VCaP (cell line): ENCODE measurements around the gene PGC.
A peak's percentile ranks its signal among the peaks of the same experiment; 100 is the strongest.

Source experiments
- H3K27ac ChIP-seq: fragments of 450-650 bp; 2 replicates; pipeline ENCODE4 v1.5.1; 2017
- TF ChIP-seq, protein P1 (sequence below): fragments of 450-650 bp; conservative IDR thresholded peaks from 2 replicates; pipeline ENCODE4 v1.5.1; 2017; ENCODE audit warnings: mild to moderate bottlenecking, moderate library complexity

The PGC gene

DNA sequence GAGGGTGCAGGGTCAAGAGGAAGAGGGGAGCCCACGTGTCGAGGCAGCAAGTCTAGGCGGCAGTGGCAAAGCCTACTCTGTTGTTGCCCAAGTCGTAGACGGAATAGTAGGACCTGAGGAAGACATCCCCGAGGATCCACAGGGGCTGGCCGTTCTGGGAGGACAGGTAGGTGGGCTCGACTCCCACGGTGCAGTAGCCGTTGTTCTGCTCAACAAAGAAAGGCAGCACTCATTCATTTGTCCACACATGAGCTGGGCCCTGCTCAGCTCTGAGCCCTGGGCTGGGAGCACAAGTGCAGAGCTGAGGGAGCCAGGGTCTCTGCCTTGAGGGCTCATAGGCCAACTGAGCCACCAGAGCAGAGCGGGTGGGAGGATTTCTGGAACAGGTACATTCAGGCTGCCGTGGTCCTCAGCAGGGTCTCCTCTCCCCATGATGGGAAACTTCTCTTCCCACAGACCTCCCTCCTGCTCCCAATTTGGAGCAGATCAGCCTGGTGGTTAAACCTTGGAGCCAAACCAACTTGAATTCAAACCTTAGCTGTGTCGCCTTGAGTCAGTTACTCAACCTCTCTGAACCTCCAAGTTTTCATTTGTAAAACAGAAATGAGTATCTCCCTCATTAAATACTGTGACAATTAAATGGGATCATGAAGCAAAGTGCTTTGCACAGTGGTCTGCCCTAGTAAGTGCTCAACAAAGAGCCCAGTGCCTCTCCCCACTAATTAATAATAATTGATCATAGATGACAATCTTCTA is 10.2 kb downstream of the PGC start:
- H3K27ac ChIP-seq: no peak overlapping the region
- TF ChIP-seq, protein P1, sequence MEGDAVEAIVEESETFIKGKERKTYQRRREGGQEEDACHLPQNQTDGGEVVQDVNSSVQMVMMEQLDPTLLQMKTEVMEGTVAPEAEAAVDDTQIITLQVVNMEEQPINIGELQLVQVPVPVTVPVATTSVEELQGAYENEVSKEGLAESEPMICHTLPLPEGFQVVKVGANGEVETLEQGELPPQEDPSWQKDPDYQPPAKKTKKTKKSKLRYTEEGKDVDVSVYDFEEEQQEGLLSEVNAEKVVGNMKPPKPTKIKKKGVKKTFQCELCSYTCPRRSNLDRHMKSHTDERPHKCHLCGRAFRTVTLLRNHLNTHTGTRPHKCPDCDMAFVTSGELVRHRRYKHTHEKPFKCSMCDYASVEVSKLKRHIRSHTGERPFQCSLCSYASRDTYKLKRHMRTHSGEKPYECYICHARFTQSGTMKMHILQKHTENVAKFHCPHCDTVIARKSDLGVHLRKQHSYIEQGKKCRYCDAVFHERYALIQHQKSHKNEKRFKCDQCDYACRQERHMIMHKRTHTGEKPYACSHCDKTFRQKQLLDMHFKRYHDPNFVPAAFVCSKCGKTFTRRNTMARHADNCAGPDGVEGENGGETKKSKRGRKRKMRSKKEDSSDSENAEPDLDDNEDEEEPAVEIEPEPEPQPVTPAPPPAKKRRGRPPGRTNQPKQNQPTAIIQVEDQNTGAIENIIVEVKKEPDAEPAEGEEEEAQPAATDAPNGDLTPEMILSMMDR: no peak

DNA sequence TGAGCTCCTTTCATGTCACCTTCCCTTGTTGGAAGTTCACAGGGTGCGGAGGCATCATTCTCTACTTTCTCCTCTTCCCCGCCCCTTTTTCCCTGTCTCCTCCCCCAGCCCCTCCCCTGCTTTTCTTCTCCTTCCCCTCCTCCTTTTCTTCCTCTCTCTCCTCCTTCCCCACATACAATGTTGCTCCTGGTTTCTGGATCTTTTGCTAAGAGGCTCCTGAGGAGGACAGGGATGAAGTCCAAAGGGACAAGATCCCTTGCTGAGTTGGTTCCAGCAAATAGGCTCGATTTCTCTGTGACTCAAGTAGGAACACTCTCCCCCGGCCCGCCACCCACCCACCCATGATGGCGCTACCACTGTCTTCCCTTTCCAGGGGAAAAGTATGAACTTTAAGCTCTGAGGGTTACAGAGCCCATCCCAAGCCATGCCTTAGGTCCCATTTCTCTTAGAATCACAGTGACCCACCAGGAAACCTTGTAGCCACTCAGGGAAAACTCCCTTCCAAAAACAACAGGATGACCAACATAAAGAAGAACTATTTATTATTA is 10.9 kb downstream of the PGC start:
- H3K27ac ChIP-seq: no peak overlapping the region; the same call in 1 of the 2 replicates
- TF ChIP-seq, protein P1: no peak

DNA sequence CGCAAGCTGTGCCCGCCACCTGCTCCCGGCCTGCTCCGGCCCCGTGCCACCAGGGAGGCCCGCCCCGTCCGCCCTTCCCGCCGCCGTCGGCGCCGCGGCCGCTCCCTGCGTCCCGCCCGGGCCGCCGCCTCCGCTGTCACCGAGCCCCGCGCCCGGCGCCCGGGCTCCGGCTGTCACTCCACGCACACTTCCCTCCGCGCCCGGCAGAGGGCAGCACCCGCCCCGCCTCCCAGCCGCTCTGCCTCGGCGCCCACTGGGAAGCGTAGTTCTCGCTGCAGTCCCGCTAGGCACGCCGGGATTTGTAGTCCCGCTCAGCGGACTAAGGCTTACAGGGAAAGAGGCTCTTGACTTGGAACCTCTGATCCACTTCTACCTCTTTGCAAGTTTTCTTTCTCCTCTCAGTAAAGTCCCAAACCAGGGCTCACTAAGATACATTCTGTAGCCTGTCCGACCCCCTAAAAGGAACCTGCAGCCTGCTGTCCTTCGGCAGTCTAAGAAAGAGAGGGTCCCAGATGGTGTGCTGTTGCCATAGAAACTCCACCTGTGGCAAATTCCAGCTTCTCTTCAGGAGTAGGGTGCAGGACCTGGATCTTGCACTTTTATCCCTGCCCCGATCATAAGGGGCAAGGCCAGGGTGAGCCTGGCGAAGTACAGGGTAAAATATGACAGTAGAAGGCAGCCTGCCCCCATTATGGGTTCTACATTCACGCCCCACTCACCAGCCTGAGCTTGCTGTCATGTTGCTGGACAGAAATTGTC is 11.6 kb downstream of the PGC start, which contains the start of gene TFEB:
Gene TFEB (minus strand): TSS at position 182 of the 759 bp plus-strand sequence. CDS start 44,395 bp downstream, outside the sequence.
- TF ChIP-seq, protein P1: peak; percentile 98
- peak within 1 kb of the TSS; percentile 95 for H3K27ac ChIP-seq

DNA sequence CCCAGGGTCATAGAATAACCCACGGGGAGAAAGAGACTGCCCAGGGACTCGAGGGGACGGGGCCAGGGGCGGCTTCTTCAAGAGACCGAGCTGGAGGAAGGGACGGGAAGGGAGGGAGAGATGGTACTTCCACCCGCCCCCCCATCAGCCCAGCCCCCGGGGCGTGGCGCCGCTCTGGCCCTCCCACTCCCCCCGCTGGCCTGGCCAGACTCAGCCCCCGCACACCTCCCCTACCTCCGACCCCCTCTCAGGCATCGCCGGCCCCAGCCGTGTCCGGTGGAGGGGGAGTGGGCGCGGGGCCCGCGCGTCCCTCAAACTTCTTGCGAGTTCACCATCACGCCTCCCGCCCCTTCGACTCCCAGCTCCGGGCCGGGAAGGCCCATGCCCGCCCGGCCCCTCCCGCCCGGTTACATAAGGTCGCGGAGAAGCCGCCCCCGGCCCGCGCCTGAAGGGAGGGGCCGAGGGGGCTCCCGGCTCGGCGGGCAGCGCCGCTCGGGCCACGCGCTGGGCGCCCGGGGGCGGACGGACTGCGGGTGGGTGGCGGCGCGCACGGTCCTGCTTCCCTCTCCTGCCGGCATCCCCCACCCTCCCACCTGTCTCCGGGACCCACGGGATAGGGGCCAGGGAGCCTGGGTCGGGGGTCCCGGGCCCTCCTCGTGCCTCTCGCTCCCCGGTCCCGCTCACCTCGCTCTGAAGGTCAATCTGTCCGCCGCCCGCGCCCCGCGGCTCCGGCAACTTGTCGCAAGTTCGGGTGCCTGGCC is 12.4 kb downstream of the PGC start:
- peak overlapping the region; percentile 95 for H3K27ac ChIP-seq

DNA sequence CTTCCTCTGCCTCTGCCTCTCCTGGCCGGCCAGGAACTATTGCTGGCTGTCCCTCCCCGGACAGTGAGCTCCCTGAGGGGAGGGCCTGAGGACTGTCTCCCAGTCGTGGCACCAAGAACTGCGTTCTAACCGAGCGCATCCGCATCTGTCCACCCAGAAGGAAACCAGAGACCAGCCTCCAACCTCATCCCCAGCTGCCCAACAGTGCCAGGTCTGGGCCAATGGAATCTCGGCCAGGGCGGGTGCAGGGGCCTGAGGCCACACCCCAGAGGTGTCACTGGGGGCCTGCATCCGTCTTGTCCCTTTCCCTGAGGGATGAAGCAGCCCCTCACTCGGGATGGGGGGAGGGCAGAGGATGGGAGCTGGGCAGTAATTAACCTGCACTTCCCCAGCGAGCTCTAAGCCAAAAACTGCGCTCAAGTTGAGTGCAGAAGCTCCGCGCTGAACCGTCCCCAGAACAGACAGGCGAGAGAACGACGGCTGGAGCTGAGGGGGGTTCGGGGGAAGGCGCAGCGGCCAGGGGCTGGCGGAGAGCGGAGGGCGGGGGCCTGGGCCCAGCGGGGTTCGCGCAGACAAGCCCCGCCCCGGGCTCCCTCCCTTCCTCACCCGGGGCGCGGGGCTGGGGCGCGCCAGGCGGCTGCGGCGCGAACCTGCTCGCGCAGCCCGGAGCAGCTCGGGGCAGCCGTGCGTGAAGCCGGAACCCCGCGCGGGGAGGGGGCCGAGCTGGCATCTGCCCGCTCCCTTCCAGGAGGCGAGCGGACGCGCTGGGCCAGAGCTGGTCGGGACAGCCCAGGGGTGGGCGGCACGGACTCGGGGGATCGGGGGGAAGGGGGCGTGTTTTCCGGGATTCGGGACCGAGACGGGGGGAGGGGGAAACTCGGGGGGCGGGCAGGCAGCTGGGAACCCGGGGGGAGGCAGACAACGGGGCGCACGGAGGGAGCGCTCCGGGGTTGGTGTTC is 13.2 kb downstream of the PGC start:
- TF ChIP-seq, protein P1: no peak

More for the DNA sequence above, 12.4 kb downstream of the PGC start:
- TF ChIP-seq, protein P1: no peak

DNA sequence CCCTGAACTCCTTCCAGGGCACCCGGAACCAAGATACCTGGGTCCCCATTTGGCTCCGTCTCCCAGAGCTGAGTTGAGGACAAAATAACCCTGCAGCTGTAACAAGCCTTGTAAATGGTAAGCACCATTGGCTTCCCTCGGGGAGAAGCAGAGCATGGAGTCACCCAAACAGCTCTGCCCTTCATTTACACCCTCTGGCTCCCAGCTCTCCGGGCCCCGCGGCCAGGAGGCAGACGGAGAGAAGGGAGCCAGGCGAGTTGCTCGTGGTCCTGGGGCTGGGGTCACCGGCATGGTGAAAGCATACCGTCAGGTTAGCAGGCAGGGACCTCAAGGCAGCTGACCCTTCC is 13.9 kb downstream of the PGC start:
- H3K27ac ChIP-seq: peak overlapping the region; percentile 95
- TF ChIP-seq, protein P1: no peak

More for the DNA sequence above, 13.2 kb downstream of the PGC start:
- H3K27ac ChIP-seq: peak overlapping the region; percentile 95
